Nephron progenitor cell (in vitro differentiated cells): ENCODE data around the gene GGA2.

ENCODE experiments used
- DNase-seq: peaks from one replicate; pipeline ENCODE4 v3.0.0; 2021
- H3K27ac Mint-ChIP-seq: 2 replicates; pipeline ENCODE4 v1.8.0; 2021; ENCODE audit warnings: mild to moderate bottlenecking, moderate library complexity, mixed read lengths
- H3K27me3 Mint-ChIP-seq: 2 replicates; pipeline ENCODE4 v1.8.0; 2021; ENCODE audit warnings: mild to moderate bottlenecking, low read depth, mixed read lengths; ENCODE audit not compliant: poor library complexity
- H3K36me3 Mint-ChIP-seq: 2 replicates; pipeline ENCODE4 v1.8.0; 2021; ENCODE audit warnings: low read depth, mixed read lengths
- H3K4me1 Mint-ChIP-seq: 2 replicates; pipeline ENCODE4 v1.8.0; 2021; ENCODE audit warnings: mixed read lengths
- H3K4me3 Mint-ChIP-seq: 2 replicates; pipeline ENCODE4 v1.8.0; 2021; ENCODE audit warnings: mild to moderate bottlenecking, moderate library complexity, mixed read lengths
- H3K9me3 Mint-ChIP-seq: 2 replicates; pipeline ENCODE4 v1.8.0; 2021; ENCODE audit warnings: mild to moderate bottlenecking, moderate library complexity, mixed read lengths
- CTCF ChIP-seq: fragments of 200-600 bp; sonication (generic); IDR thresholded peaks from 2 replicates; pipeline ENCODE4 v1.5.0; 2021; ENCODE audit warnings: antibody characterized with exemption

Gene GGA2

GRCh38 chr16:23535901-23536300, 25.6 kb upstream of the GGA2 start:
- no peak overlapping the region for H3K27ac Mint-ChIP-seq
- H3K36me3 Mint-ChIP-seq: peaks cover 15% of the 10 kb centered on the region
- H3K27me3 Mint-ChIP-seq: no peaks in the 10 kb centered on the region
- no peak for DNase-seq
- no peaks in the 10 kb centered on the region for H3K4me1 Mint-ChIP-seq
- H3K4me3 Mint-ChIP-seq: no peak overlapping the region
- no peak for TF ChIP-seq CTCF
- no peaks in the 10 kb centered on the region for H3K9me3 Mint-ChIP-seq

GRCh38 chr16:23534868-23535860, 24.9 kb upstream of the GGA2 start:
- H3K27me3 Mint-ChIP-seq: no peaks in the 10 kb centered on the region
- no peak overlapping the region for H3K4me3 Mint-ChIP-seq
- H3K4me1 Mint-ChIP-seq: no peaks in the 10 kb centered on the region
- H3K36me3 Mint-ChIP-seq: peaks cover 14% of the 10 kb centered on the region
- H3K27ac Mint-ChIP-seq: no peak overlapping the region
- no peak for TF ChIP-seq CTCF
- DNase-seq: no peak
- no peaks in the 10 kb centered on the region for H3K9me3 Mint-ChIP-seq

GRCh38 chr16:23532448-23532847, 22.2 kb upstream of the GGA2 start:
- Mint-ChIP-seq H3K36me3 (peaks cover 10% of the 10 kb centered on the region), H3K4me1 (no peaks in the 10 kb centered on the region), H3K27me3 (no peaks in the 10 kb centered on the region), H3K4me3 (no peak overlapping the region), H3K9me3 (no peaks in the 10 kb centered on the region), H3K27ac (no peak overlapping the region)
- DNase-seq: no peak
- TF ChIP-seq CTCF: no peak

GRCh38 chr16:23530062-23530461, 19.8 kb upstream of the GGA2 start:
- DNase-seq: no peak
- Mint-ChIP-seq H3K27ac (no peak overlapping the region), H3K9me3 (no peaks in the 10 kb centered on the region), H3K4me3 (no peak overlapping the region), H3K27me3 (no peaks in the 10 kb centered on the region), H3K4me1 (no peaks in the 10 kb centered on the region), H3K36me3 (peaks cover 23% of the 10 kb centered on the region)
- no peak for TF ChIP-seq CTCF

- TF ChIP-seq CTCF: no peak
- H3K27ac Mint-ChIP-seq: no peak overlapping the region
- no peaks in the 10 kb centered on the region for H3K4me1 Mint-ChIP-seq
- no peaks in the 10 kb centered on the region for H3K9me3 Mint-ChIP-seq
- H3K36me3 Mint-ChIP-seq: peaks cover 27% of the 10 kb centered on the region
- no peak for DNase-seq
- H3K4me3 Mint-ChIP-seq: no peak overlapping the region
- H3K27me3 Mint-ChIP-seq: no peaks in the 10 kb centered on the region
Measured at GRCh38 chr16:23528644-23529310, 18.5 kb upstream of the GGA2 start.
